ENCODE data around the gene PDSS1. TPM values are rescaled to one million over a fixed set of nuclear protein-coding genes. Genes with fewer than 3 reads are reported as not detected.

The PDSS1 gene
- total RNA-seq, 1 experiment from 2014 or later, result 18.4 TPM

GRCh38 chr10:26730552-26730951 is 33.1 kb downstream of the PDSS1 start:
- Histone ChIP-seq H3K18ac (ENCODE audit: insufficient read length, low read depth, low read length) (no peak overlapping the region), H3K23me2 (ENCODE audit: insufficient read length, low read depth, low read length, poor library complexity, severe bottlenecking) (no peaks in the 10 kb centered on the region), H3K4ac (ENCODE audit: low read depth, low read length) (no peak overlapping the region), H3K9ac (ENCODE audit: extremely low read depth, insufficient read length, low read length) (no peak overlapping the region), H4K8ac (replicated peaks; ENCODE audit: insufficient read length, low read depth, low read length) (no peak overlapping the region), H3K9me3 (ENCODE audit: control insufficient read depth, low read depth, low read length) (no peaks in the 10 kb centered on the region), H4K5ac (ENCODE audit: insufficient read length, low read depth, low read length) (no peak overlapping the region), H3K79me1 (ENCODE audit: insufficient read depth, low read depth, low read length, poor library complexity, severe bottlenecking) (no peaks in the 10 kb centered on the region), H3K27me3 (ENCODE audit: insufficient read depth, low read length) (no peaks in the 10 kb centered on the region), H3K27ac (ENCODE audit: insufficient read length, low read depth, low read length) (no peak overlapping the region), H2AFZ (ENCODE audit: low read length) (no peak overlapping the region), H4K20me1 (ENCODE audit: control insufficient read depth, insufficient read depth, insufficient read length) (no peaks in the 10 kb centered on the region), H3T11ph (ENCODE audit: low read length) (no peak overlapping the region), H3K79me2 (ENCODE audit: insufficient read depth, low read length) (no peaks in the 10 kb centered on the region), H3K4me1 (ENCODE audit: insufficient read depth, low read length) (no peaks in the 10 kb centered on the region), H3K4me2 (ENCODE audit: insufficient read depth, insufficient read length, low read length) (no peak overlapping the region), H2BK15ac (ENCODE audit: low read depth, low read length) (no peak overlapping the region), H4K91ac (ENCODE audit: insufficient read length, low read depth, low read length) (no peak overlapping the region), H3K56ac (ENCODE audit: insufficient read length, low read depth, low read length) (no peak overlapping the region), H3K23ac (ENCODE audit: insufficient read length, low read depth, low read length) (no peak overlapping the region), H3K14ac (ENCODE audit: insufficient read depth, low read length) (no peak overlapping the region), H2BK120ac (ENCODE audit: low read depth, low read length, poor library complexity, severe bottlenecking) (no peak overlapping the region), H2BK12ac (ENCODE audit: insufficient read length, low read depth, low read length) (no peak overlapping the region), H2BK5ac (ENCODE audit: insufficient read length, low read length) (no peak overlapping the region), H2BK20ac (ENCODE audit: low read depth, low read length, poor library complexity, severe bottlenecking) (no peak overlapping the region), H2AK5ac (ENCODE audit: insufficient read length, low read length) (no peak overlapping the region)
- Mint-ChIP-seq H3K27me3 (ENCODE audit: low read depth) (no peaks in the 10 kb centered on the region), H3K27ac (no peak overlapping the region), H3K4me3 (no peak overlapping the region), H3K9me3 (no peaks in the 10 kb centered on the region), H3K4me1 (peaks cover 16 to 20% of the 10 kb centered on the region in 2 experiments), H3K36me3 (ENCODE audit: insufficient read depth in 1 of 3, low read depth in 3 of 3) (peaks cover 27 to 77% (median 47%) of the 10 kb centered on the region in 3 experiments; a peak in 6 of 7 replicates)
- WGBS (ENCODE audit: extremely low coverage, insufficient read length, low lambda C conversion rate), result no CpG with 5 or more reads among the region's 2 CpGs
- DNase-seq, result no peak
- TF ChIP-seq, protein P1, sequence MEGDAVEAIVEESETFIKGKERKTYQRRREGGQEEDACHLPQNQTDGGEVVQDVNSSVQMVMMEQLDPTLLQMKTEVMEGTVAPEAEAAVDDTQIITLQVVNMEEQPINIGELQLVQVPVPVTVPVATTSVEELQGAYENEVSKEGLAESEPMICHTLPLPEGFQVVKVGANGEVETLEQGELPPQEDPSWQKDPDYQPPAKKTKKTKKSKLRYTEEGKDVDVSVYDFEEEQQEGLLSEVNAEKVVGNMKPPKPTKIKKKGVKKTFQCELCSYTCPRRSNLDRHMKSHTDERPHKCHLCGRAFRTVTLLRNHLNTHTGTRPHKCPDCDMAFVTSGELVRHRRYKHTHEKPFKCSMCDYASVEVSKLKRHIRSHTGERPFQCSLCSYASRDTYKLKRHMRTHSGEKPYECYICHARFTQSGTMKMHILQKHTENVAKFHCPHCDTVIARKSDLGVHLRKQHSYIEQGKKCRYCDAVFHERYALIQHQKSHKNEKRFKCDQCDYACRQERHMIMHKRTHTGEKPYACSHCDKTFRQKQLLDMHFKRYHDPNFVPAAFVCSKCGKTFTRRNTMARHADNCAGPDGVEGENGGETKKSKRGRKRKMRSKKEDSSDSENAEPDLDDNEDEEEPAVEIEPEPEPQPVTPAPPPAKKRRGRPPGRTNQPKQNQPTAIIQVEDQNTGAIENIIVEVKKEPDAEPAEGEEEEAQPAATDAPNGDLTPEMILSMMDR (conservative IDR thresholded peaks at IDR 0.05), result no peak
